ENCODE measurements around the gene IL36A.

GRCh38 chr2:113014067-113014466 lies 8.8 kb downstream of the IL36A start:
- no peak for TF ChIP-seq YY1 (IDR thresholded peaks at IDR 0.05; ENCODE audit: insufficient read depth, insufficient read length)
- TF ChIP-seq ZNF274 (IDR thresholded peaks at IDR 0.05; ENCODE audit: low read depth, low read length) = no peak
- TF ChIP-seq SUZ12 (IDR thresholded peaks at IDR 0.05; ENCODE audit: extremely low read depth, insufficient read depth, insufficient read length) = no peak

All from NT2/D1 (cell line).